Large intestine (tissue), 3 donors: Measurements from ENCODE around the gene SLC6A12. TPM values are rescaled to one million over a fixed set of nuclear protein-coding genes. Genes with fewer than 3 reads are reported as not detected.

ENCODE experiments used
- DNase-seq, 2 donors: peaks; one replicate each; pipeline versions ENCODE4 v3.0.0 to v3.0.0-alpha.2; 2013
- H3K27ac ChIP-seq: one replicate; pipeline ENCODE4 v1.5.1; 2013; ENCODE audit warnings: low read length
- H3K27me3 ChIP-seq: 2 replicates; pipeline ENCODE4 v1.6.1; 2013; ENCODE audit warnings: low read length; ENCODE audit not compliant: control insufficient read depth, insufficient read depth
- H3K36me3 ChIP-seq: 2 replicates; pipeline ENCODE4 v1.6.1; 2013; ENCODE audit warnings: low read length; ENCODE audit not compliant: control insufficient read depth, insufficient read depth
- H3K4me1 ChIP-seq: one replicate; pipeline ENCODE4 v1.6.1; 2013; ENCODE audit warnings: low read length; ENCODE audit not compliant: control insufficient read depth, insufficient read depth
- H3K4me3 ChIP-seq: one replicate; pipeline ENCODE4 v1.5.1; 2013; ENCODE audit warnings: low read length
- H3K9me3 ChIP-seq: one replicate; pipeline ENCODE4 v1.6.1; 2013; ENCODE audit warnings: mild to moderate bottlenecking, low read depth, low read length, moderate library complexity; ENCODE audit not compliant: control insufficient read depth
- WGBS: methylation state at CpG from one replicate; pipeline ENCODE4 v1.1.5; 2013; ENCODE audit warnings: low lambda C conversion rate; ENCODE audit not compliant: insufficient coverage; 5-methylcytosine and 5-hydroxymethylcytosine counted together
- polyA plus RNA-seq: library from polyadenylated mRNA; unstranded; fragments of 120-200 nt; gene quantifications from one replicate; pipeline ENCODE4 v1.2.1, GENCODE V29; 2013

The SLC6A12 gene
- polyA plus RNA-seq, 1 donor, result 0.27 TPM

DNA sequence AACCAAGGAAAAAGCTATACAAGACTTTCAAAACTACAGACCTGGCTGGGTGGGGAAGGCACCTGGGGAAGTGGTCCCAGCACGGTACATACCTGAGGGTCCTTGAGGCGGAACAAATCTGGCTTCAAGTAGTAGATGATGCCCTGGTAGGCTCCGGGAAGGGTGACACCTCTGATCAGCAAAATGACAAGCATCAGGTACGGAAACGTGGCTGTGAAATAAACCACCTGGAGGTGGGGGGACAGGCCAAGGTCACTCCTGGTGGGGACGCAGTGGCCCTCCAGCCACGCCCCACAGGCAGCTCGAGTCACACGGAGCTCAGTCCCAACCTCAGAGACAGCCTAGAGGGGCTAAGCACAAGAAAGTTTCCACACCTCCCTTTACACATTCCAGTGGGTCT lies 15.3 kb downstream of the SLC6A12 start:
- WGBS, result no CpG with 5 or more reads among the region's 9 CpGs
- H3K27me3 ChIP-seq, result peaks cover 46% of the 10 kb centered on the region
- no peak for DNase-seq
- H3K4me1 ChIP-seq, result no peaks in the 10 kb centered on the region
- no peaks in the 10 kb centered on the region for H3K36me3 ChIP-seq
- no peak overlapping the region for H3K27ac ChIP-seq
- no peaks in the 10 kb centered on the region for H3K9me3 ChIP-seq
- H3K4me3 ChIP-seq, result no peak overlapping the region

DNA sequence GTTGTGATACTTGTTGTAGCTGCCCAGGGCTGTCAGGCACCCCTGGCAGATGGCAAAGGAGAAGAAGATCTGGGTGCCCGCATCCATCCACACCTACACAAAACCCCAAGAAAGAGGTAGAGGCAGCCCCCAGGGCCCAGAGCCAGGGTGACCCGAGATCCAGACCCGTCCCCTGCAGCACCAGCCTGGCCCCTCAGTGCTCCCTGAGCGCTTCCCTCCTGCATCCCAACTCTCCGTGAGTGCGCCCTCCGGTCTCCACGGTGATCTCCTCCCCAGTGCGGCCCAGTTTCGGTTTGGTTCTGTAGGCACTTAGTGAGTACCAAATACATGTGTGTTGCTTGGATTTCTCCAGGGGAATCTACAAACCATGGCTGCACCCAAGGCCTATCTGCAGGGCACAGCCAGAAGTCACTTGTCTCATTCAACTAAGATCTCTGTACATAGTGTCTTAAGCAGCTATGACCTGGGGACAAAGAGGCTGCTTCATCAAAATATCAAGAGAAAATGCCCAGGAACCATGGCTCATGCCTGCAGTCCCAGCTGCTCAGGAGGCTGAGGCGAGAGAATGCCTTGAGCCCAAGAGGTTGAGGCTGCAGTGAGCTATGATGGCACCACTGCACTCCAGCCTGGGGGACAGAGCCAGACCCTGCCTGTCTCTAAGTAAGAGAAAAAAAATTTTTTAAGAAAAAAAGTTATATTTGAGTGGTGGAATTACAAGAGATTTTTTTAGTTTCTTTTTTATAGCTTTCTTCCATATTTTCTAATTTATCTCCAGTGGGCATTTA lies 15.9 kb downstream of the SLC6A12 start:
- H3K4me3 ChIP-seq, result no peak overlapping the region
- no peaks in the 10 kb centered on the region for H3K36me3 ChIP-seq
- no peaks in the 10 kb centered on the region for H3K4me1 ChIP-seq
- no peak for DNase-seq
- no peaks in the 10 kb centered on the region for H3K9me3 ChIP-seq
- H3K27me3 ChIP-seq, result peaks cover 49% of the 10 kb centered on the region
- WGBS, result no CpG with 5 or more reads among the region's 11 CpGs
- no peak overlapping the region for H3K27ac ChIP-seq

DNA sequence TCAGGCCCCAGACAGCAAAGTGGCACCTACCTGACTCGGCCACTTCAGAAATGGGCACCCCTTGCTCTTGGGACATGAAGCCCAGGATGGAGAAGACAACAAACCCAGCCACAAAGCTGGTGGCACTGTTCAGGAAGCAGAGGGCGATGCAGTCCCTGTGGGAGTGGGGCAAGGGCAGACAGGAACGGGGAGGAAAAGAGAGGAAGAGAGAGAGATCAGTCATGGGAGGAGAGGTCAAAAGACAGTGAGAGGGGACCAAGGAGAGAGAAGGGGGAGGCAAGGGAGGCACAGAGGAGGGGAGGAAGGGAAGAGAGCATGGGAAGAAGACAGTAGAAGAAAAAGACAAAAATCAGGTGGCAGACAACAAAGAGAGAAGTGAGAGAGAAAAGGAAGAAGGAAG lies 16.6 kb downstream of the SLC6A12 start:
- Histone ChIP-seq H3K36me3 (no peaks in the 10 kb centered on the region), H3K4me1 (no peaks in the 10 kb centered on the region), H3K4me3 (no peak overlapping the region), H3K9me3 (no peaks in the 10 kb centered on the region), H3K27ac (no peak overlapping the region), H3K27me3 (peaks cover 44% of the 10 kb centered on the region)
- DNase-seq, result no peak
- 95% methylated on average over 2 of the region's 3 CpGs for WGBS

DNA sequence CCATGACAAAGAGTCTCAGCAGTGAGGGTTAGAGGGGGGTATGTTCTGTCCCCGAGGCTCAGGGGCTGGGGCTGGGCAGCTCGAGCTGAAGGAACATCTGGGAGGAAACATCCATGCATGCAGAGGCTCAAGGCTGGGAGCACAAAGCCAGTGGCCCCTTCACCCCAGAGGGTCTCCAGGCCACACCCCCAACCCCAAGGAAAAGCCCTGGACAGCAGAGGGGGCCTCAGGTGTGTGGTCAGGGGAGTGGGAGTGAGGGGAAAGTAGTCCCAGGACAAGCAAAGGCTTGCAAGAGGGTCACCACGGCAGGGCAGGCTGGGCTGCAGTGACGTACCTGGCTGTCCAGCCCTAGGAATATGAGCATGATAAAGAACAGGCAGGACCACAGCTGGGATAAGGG lies 17.5 kb downstream of the SLC6A12 start:
- Histone ChIP-seq H3K4me1 (no peaks in the 10 kb centered on the region), H3K4me3 (no peak overlapping the region), H3K9me3 (no peaks in the 10 kb centered on the region), H3K36me3 (no peaks in the 10 kb centered on the region), H3K27ac (no peak overlapping the region), H3K27me3 (peaks cover 41% of the 10 kb centered on the region)
- no peak for DNase-seq
- WGBS, result no CpG with 5 or more reads among the region's 4 CpGs

DNA sequence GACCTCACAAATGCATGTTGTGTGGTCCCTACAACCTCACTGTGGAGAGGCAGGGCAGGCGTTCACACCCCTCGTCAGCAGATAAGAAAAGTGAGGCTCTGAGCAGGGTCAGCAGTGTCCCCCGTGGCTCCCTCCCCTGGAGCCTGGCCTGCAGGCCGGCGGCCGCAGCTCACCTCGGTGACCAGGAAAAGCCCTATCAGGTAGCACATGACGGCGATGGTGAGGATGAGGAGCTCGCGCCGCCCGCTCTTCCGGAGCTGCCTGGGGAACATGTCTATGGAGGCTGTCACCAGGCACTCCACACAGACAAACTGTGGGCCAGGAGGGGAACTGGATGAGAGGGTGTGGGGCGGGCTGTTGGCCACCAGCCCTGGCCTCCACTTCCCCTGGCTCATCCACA lies 18.0 kb downstream of the SLC6A12 start:
- H3K27me3 ChIP-seq, result peaks cover 39% of the 10 kb centered on the region
- no peaks in the 10 kb centered on the region for H3K9me3 ChIP-seq
- H3K4me3 ChIP-seq, result no peak overlapping the region
- no CpG with 5 or more reads among the region's 15 CpGs for WGBS
- H3K4me1 ChIP-seq, result no peaks in the 10 kb centered on the region
- no peak overlapping the region for H3K27ac ChIP-seq
- no peaks in the 10 kb centered on the region for H3K36me3 ChIP-seq
- no peak for DNase-seq

DNA sequence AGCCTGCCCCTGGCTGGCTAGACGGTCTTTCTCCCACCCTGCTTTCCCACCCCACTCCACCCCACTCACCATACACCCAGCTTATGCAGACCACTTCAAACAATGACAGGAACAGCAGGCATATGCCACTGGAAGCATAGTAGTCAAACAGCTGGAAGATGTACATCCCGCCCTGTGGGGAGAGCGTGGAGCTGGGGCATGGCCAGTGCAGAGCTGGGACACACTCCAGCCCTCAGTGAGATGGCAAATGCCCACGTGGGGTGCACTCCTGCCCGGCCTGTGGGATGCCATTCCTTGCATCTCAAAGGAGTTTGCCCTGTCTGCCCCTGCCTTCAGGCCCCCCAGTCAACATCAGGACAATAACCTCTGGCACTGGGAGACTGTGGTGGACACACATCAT lies 18.8 kb downstream of the SLC6A12 start:
- WGBS, result no CpG with 5 or more reads among the region's 5 CpGs
- Histone ChIP-seq H3K27ac (no peak overlapping the region), H3K4me3 (no peak overlapping the region), H3K9me3 (no peaks in the 10 kb centered on the region), H3K4me1 (no peaks in the 10 kb centered on the region), H3K36me3 (no peaks in the 10 kb centered on the region), H3K27me3 (peaks cover 35% of the 10 kb centered on the region)
- no peak for DNase-seq

DNA sequence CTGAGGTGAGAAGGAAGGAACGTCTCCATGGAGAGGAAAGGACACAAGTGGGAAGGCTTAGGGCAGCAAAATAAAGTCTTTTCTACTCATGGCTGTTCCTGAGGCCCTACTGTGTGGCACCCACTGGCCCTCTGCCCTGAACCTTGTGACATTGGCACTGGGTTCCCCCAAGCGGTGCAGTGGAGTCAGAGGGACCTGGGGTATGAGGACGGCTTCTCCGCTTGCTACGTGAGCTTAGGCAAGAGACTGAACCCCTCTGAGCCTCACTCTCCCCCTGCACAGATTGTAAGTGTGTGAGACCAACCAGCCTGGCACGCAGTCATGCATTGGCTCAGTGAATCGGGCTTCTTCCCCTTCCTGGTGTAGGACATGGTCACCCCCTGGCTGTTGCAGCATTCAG lies 19.7 kb downstream of the SLC6A12 start:
- Histone ChIP-seq H3K36me3 (no peaks in the 10 kb centered on the region), H3K4me1 (peaks cover 3% of the 10 kb centered on the region), H3K27ac (no peak overlapping the region), H3K4me3 (no peak overlapping the region), H3K27me3 (peaks cover 29% of the 10 kb centered on the region), H3K9me3 (no peaks in the 10 kb centered on the region)
- no peak for DNase-seq
- no CpG with 5 or more reads among the region's 7 CpGs for WGBS

DNA sequence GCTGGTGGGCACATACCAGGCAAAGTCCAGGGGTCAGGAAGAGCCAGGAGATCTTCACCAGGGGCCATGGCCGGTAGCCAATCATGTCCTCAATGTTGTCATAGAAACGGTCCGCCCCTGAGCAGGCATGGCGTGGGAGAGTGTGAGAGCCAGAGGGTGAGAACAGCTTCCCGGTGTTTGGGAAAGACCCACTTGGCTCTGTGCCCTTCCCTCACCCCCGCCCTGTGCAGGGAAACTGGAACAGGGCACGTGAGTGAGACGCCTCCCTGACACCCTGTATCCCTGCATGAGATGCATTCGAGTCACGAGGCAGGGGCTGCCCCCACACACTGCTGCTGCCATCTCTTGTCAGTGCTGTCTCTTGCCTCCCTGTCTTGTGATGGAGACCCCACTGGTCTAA lies 20.7 kb downstream of the SLC6A12 start:
- no peaks in the 10 kb centered on the region for H3K36me3 ChIP-seq
- H3K9me3 ChIP-seq, result no peaks in the 10 kb centered on the region
- no peak for DNase-seq
- no CpG with 5 or more reads among the region's 10 CpGs for WGBS
- peaks cover 5% of the 10 kb centered on the region for H3K4me1 ChIP-seq
- H3K4me3 ChIP-seq, result no peak overlapping the region
- no peak overlapping the region for H3K27ac ChIP-seq
- peaks cover 24% of the 10 kb centered on the region for H3K27me3 ChIP-seq

DNA sequence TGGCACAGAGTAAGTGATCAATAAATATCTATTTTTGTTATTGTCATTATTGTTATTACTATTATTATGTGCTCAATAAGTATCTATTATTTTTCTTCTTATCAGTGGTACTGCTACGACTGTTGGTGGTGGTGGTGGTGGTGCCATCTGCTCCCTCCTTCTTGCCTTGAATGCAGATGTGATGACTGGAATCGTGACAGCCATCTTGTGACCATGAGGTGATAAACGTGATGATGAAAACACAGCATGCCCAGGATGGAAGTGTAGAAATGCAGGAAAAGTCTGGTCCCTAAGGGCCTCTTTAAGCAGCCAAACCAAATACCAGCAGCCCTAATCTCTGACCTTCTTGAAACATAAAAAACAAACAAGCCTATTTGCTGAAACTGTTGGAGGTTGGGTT lies 22.4 kb downstream of the SLC6A12 start:
- Histone ChIP-seq H3K9me3 (no peaks in the 10 kb centered on the region), H3K36me3 (no peaks in the 10 kb centered on the region), H3K4me1 (peaks cover 5% of the 10 kb centered on the region), H3K27me3 (peaks cover 24% of the 10 kb centered on the region), H3K27ac (no peak overlapping the region), H3K4me3 (no peak overlapping the region)
- DNase-seq, result no peak
- WGBS, result 100% methylated on average over 1 of the region's 3 CpGs

DNA sequence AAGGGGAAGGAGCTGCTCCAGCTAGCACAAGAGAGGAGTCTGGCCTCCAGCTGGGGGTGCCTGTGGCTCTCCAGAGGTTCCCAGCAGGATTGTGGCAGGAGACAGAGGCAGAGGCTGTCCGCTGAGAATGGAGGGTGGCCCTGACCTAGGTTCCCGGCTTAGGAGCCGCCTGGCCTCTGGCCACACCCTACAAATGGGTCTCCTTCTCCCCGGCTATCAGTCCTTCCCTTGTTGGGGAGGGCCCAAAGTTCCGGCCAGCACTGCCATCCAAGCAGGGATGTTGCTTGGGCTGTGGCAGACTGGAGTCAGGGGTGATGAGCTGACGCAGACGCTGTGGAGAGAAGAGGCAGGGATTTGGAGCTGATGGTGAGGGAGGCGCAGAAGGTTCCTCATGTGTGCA lies 23.1 kb downstream of the SLC6A12 start:
- no peaks in the 10 kb centered on the region for H3K9me3 ChIP-seq
- WGBS, result no CpG with 5 or more reads among the region's 8 CpGs
- H3K4me3 ChIP-seq, result no peak overlapping the region
- H3K27ac ChIP-seq, result no peak overlapping the region
- H3K27me3 ChIP-seq, result peaks cover 23% of the 10 kb centered on the region
- H3K36me3 ChIP-seq, result no peaks in the 10 kb centered on the region
- DNase-seq, result no peak
- peaks cover 5% of the 10 kb centered on the region for H3K4me1 ChIP-seq

DNA sequence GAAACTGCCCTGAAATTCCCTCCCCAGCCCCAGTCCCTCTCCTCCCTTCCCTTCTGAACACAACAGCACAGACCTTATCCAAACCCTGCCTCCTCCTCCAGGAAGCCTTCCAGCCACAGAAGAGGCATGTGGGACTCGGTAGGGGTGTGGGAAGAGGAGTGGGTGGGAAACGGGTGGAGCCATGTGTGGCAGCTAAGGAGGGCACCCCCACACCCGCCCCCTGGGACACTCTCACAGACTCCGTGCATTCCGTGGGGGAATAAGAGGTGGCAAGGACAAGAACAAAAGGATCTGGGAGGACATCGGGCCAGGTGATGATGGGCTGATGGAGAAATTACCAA lies 24.4 kb downstream of the SLC6A12 start:
- WGBS, result 40% methylated on average over 1 of the region's 6 CpGs
- no peaks in the 10 kb centered on the region for H3K9me3 ChIP-seq
- H3K27ac ChIP-seq, result no peak overlapping the region
- H3K4me3 ChIP-seq, result no peak overlapping the region
- H3K27me3 ChIP-seq, result peaks cover 17% of the 10 kb centered on the region
- H3K4me1 ChIP-seq, result peaks cover 5% of the 10 kb centered on the region
- no peaks in the 10 kb centered on the region for H3K36me3 ChIP-seq
- no peak for DNase-seq
